Muscle of arm (tissue), 12 donors: ENCODE results near the gene AHDC1. TPM values are rescaled to one million over a fixed set of nuclear protein-coding genes. Genes with fewer than 3 reads are reported as not detected.

Experiments used
- DNase-seq: peaks from one replicate; pipeline ENCODE4 v3.0.0-alpha.2; 2013
- polyA plus RNA-seq, 12 donors: library from polyadenylated mRNA; unstranded; fragments of 120-200 nt; gene quantifications; one replicate each; pipeline ENCODE4 v1.2.1, GENCODE V29; 2013; ENCODE audit not compliant: insufficient read length in 12 of 12

AHDC1 gene
- polyA plus RNA-seq, 12 donors: 67.2 to 136 (median 80.7) TPM; not detected in 1

- DNase-seq: no peak
Observed at GRCh38 chr1:27615346-27616192, 11.6 kb upstream of the AHDC1 start.

- no peak for DNase-seq
Observed at GRCh38 chr1:27614625-27615344, 10.8 kb upstream of the AHDC1 start.

- no peak for DNase-seq
Observed at GRCh38 chr1:27614043-27614624, 10.2 kb upstream of the AHDC1 start.

GRCh38 chr1:27612718-27613117 lies 8.8 kb upstream of the AHDC1 start:
- DNase-seq: no peak

GRCh38 chr1:27611450-27611849 lies 7.5 kb upstream of the AHDC1 start:
- no peak for DNase-seq

GRCh38 chr1:27609618-27610240 lies 5.8 kb upstream of the AHDC1 start:
- no peak for DNase-seq

- DNase-seq: no peak
Observed at GRCh38 chr1:27609210-27609555, 5.2 kb upstream of the AHDC1 start.

GRCh38 chr1:27607239-27607804 lies 3.4 kb upstream of the AHDC1 start:
- DNase-seq: no peak

GRCh38 chr1:27606708-27607238 lies 2.8 kb upstream of the AHDC1 start:
- no peak for DNase-seq

- DNase-seq: no peak
Observed at GRCh38 chr1:27605796-27606707, 2.1 kb upstream of the AHDC1 start.

GRCh38 chr1:27605300-27605766 lies 1.4 kb upstream of the AHDC1 start:
- no peak for DNase-seq

GRCh38 chr1:27604579-27605299 lies 795 bp upstream of the AHDC1 start:
- DNase-seq: no peak

- no peak for DNase-seq
Observed at GRCh38 chr1:27603309-27603680, 649 bp downstream of the AHDC1 start.

- no peak for DNase-seq
Observed at GRCh38 chr1:27602462-27603308, 1.3 kb downstream of the AHDC1 start.

GRCh38 chr1:27601771-27602461 lies 2.0 kb downstream of the AHDC1 start:
- no peak for DNase-seq

GRCh38 chr1:27601321-27601770 lies 2.6 kb downstream of the AHDC1 start:
- no peak for DNase-seq

GRCh38 chr1:27600498-27601175 lies 3.3 kb downstream of the AHDC1 start:
- no peak for DNase-seq
